ENCODE data around the gene SCIMP.
"Not testable (repeated sequence)": the region's sequence is repeated elsewhere in the genome, so short reads cannot be mapped to it uniquely, and the experiment has no call there.

The SCIMP gene

DNA sequence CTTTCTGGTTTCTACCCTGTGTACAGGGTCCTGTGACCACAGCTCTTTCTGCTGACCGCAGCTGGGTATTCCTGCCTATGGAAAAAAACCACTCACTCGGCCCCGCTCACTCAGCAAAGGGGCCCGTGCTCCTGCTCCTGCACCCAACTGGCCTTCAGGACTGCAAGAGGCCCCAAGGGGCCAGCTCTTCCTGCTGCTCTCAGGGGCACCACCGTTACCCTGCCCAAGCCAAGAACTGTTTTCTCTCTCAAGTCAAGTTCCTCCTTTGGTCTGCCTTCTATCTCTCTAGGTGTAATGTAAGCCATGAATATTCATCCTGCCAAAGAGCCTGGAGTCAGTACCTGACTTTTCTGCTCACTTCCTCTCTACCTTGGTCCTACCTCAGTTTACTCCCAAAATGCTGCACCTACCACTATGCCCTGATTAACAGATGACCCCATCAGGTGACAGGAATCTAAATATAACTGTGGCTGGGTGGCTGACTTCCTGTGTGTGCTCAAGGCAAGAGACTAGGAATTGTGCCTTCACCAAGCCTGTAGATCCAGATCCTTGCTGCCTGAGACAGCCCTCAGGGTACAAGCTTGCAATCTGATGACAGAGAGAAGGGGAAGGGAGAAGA lies 20.4 kb upstream of the SCIMP start:
- no peak for DNase-seq (ENCODE audit: low read depth)

DNA sequence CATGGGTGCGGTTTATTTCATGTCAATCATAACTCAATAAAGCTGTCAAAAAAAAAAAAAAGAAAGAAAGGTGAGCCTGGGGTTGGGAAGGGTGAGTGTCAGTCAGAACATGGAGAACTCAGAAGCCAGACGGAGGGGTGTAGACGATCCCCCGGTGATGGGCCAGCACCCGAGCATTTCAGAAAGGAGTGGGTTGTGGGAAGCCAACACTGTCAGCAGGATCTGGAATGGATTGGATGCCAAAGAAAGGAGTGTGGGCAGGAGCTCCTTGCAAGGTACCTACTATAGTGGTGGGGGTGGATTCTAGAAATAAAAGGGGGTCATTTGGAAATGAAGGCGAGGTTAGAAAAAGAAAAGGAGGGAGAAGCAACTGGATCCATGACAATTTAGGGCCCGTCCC lies 19.8 kb upstream of the SCIMP start:
- TF ChIP-seq CTCF (IDR thresholded peaks at IDR 0.05; ENCODE audit: low read length, missing control alignments) = no peak
- no peak for DNase-seq (ENCODE audit: low read depth)
- H3K4me3 ChIP-seq (replicated peaks; ENCODE audit: low read depth, low read length) = no peak overlapping the region

More for the DNA sequence above, 20.4 kb upstream of the SCIMP start:
- no peak for TF ChIP-seq CTCF (IDR thresholded peaks at IDR 0.05; ENCODE audit: low read length, missing control alignments)
- H3K4me3 ChIP-seq (replicated peaks; ENCODE audit: low read depth, low read length) = no peak overlapping the region

- peak; percentile 69 for TF ChIP-seq CTCF (IDR thresholded peaks at IDR 0.05; ENCODE audit: low read length, missing control alignments)
- peak; percentile 88 for DNase-seq (ENCODE audit: low read depth)
- no peak overlapping the region for H3K4me3 ChIP-seq (replicated peaks; ENCODE audit: low read depth, low read length)
These were observed 15.0 kb upstream of the SCIMP start for GRCh38 chr17:5249615-5250014.

DNA sequence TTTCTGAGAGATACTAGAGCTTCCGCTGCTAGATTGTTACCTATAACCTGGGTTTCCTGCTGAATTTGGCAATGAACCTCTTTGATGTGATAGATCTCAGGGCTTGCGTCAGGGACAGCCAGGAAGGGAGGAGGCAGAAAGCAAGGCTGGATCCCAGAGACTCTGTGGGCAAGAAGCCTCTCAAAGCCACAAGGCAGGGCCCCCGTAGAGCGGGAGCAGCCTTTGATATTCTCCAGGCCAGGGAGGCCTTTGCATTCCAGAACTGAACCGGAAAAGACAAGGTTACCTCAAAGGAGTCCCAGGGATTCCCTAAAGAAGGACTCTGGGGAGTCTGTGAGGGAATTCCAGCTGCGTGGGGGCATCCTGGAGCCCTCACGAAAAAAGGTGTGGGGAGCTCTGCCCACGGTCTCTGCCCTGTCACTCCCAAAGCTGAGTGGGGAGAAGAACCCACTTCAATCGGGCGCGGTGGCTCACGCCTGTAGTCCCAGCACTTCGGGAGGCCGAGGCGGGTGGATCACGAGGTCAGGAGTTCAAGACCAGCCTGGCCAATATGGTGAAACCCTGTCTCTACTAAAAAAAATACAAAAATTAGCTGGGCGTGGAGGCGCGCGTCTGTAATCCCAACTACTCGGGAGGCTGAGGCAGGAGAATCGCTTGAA lies 14.3 kb upstream of the SCIMP start:
- no peak overlapping the region for H3K4me3 ChIP-seq (replicated peaks; ENCODE audit: low read depth, low read length)
- DNase-seq (ENCODE audit: low read depth) = no peak
- no peak for TF ChIP-seq CTCF (IDR thresholded peaks at IDR 0.05; ENCODE audit: low read length, missing control alignments)

DNA sequence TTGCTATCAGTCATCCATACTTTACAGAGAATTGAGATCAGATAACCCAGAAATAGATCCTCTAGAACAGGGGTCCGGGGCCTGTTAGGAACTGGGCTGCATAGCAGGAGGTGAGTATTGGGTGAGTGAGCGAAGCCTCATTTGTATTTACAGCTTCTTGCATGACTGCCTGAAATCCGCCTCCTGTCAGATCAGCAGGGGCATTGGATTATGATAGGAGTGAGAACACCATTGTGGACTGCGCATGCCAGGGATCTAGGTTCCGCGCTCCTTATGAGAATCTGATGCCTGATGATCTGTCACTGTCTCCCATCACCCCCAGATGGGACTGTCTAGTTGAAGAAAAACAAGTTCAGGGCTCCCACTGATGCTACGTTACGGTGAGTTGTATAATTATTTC lies 13.0 kb upstream of the SCIMP start:
- no peak for TF ChIP-seq CTCF (IDR thresholded peaks at IDR 0.05; ENCODE audit: low read length, missing control alignments)
- no peak overlapping the region for H3K4me3 ChIP-seq (replicated peaks; ENCODE audit: low read depth, low read length)
- no peak for DNase-seq (ENCODE audit: low read depth)

GRCh38 chr17:5241861-5242671 lies 7.4 kb upstream of the SCIMP start:
- no peak for DNase-seq (ENCODE audit: low read depth)
- no peak for TF ChIP-seq CTCF (IDR thresholded peaks at IDR 0.05; ENCODE audit: low read length, missing control alignments)
- no peak overlapping the region for H3K4me3 ChIP-seq (replicated peaks; ENCODE audit: low read depth, low read length)

DNA sequence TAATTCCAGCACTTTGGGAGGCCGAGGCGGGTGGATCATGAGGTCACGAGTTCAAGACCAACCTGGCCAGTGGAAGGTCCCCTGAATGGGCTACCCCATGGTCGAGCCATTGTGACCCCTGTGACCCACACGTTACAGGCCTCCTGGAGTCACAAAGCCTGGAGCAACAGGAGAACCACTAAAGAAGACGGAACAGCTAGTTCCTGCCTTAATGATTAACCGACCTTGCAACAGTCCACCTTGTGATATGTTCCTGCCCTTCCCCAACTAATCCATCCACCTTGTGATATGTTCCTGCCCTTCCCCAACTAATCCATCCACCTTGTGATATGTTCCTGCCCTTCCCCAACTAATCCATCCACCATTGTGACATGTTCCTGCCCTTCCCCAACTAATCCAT lies 5.1 kb upstream of the SCIMP start:
- not testable (repeated sequence) for H3K4me3 ChIP-seq (replicated peaks; ENCODE audit: low read depth, low read length); DNase-seq (ENCODE audit: low read depth)
